Stimulated activated CD8-positive, alpha-beta memory T cell treated with anti-CD3 and anti-CD28 coated beads, Interleukin-12 subunit alpha, Interleukin-12 subunit beta, amount 100 ng/mL, for 1 hour (primary cell): Measurements from ENCODE around the gene SETDB2.

ENCODE experiments used
- DNase-seq: peaks from one replicate; pipeline ENCODE4 v3.0.0-alpha.2; 2020; ENCODE audit warnings: low read depth

Gene SETDB2

DNA sequence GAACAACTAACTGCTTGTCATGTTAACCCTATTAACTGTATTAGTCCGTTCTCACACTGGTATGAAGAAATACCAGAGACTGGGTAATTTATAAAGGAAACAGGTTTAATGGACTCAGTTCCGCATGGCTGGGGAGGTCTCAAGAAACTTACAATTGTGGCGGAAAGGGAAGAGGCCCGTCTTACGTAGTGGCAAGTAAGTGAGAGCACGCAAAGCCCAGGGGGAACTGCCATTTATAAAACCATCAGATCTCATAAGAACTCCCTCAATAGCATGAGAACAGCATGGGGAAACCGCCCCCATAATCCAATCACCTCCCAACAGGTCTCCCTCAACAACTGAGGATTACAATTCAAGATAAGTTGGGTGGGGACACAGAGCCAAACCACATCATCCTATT is 86.4 kb downstream of the SETDB2 start:
- DNase-seq, result no peak

- no peak for DNase-seq
Measured at GRCh38 chr13:49532593-49532992, 88.5 kb downstream of the SETDB2 start.

- DNase-seq, result no peak
Measured at GRCh38 chr13:49533011-49533410, 88.9 kb downstream of the SETDB2 start.

GRCh38 chr13:49533591-49534269 is 89.7 kb downstream of the SETDB2 start:
- no peak for DNase-seq

DNA sequence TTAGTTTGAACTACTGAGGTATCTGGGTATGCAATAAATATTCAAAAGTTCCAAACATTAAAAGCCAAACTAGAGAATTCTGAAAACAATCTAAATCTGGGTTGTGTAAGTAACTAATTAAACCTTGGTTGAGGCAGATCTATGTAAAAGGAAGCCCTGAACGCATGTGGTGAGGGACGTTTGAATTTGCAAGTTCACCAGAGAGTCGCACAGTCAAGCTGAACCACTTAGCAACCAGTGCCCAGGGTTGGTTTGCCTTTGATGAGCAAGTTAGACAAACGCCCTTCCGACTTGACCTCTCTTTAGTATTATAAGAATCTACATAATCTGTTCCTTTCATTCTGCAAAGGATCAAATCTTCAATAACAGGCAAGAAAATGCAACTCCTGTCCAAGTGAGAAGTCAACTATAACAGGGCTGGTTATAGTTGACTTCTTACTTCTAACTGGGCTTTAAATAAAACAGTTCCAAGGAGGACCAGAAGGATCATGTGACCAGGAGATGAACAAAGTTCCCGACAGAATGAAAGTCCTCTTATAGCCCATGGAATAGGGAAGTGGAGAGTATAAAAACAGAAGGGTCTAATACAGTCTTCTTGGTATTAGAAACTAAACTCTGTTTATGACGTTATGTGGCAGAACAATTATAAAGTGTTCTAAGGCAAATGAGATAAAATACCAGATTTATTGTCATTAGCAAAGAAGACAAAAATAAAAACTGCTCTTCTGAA is 92.2 kb downstream of the SETDB2 start:
- DNase-seq, result no peak

DNA sequence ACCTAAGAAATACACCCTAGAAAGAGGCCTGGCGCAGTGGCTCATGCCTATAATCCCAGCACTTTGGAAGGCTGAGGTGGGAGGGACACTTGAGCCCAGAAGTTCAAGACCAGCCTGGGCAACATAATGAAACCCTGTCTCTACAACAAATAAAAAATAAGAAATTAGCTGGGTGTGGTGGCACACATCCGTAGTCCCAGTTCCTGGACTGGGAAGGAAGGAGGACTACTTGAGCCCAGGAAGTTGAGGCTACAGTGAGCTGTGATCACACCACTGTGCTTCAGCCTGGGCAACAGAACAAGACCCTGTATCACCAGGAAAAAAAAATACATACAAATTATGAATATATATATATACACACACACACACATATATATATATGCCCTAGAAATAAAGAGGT is 94.3 kb downstream of the SETDB2 start:
- no peak for DNase-seq

- no peak for DNase-seq
Measured at GRCh38 chr13:49539313-49539712, 95.2 kb downstream of the SETDB2 start.

DNA sequence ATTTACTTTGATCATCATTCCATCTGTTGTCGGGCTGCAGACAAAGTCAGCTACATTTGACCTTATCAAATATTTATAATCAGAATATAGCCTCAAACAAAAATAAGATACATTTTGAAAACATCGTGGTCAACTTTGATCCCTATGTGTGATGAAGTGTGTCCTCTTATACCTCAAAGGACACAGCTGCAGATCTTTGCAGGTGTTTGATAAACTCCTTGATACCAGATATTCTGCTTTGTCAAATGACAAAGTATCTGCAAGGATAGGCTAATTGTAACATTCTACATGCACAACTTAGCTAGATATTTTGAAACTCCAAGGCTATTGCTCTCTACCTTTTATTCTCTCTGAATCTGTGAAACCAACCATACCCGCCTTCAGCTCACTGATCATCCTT is 95.7 kb downstream of the SETDB2 start:
- no peak for DNase-seq

DNA sequence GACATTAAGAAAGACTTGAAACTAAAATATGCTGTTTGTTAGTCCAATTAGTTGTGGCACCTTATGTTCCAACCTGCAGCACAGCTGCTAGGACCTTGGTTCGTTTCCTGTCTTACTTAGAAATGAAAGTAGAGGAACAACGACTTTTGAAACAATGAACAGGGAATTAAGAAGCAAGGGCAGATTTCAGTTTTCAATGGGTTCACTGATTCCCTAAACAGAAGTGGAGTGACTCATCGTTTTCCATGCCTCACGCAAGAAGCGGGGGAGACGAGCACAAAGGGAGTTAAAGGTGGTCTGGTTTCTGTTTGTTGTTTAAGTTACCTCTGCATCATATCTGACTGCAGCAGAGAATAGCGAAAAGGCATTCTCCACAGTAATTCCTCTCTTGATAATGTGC is 96.5 kb downstream of the SETDB2 start:
- no peak for DNase-seq

DNA sequence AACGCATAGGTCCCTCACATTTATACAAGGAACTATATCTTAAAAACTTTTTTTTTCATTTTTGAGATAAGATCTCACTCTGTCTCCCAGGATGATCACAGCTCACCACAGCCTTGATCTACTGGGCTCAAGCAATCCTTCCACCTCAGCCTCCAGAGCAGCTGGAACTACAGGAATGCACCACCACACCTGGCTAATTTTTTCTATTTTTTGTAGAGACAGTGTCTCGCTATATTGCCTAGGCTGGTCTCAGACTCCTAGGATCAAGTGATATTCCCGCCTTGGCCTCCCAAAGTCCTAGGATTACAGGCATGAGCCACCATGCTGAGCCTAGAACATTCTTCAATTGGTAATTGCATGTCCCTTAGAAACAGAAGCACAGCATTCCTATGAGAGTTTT is 99.6 kb downstream of the SETDB2 start:
- no peak for DNase-seq
